Mesendoderm (in vitro differentiated cells): ENCODE data around the gene TBX15.
"Not testable (repeated sequence)": the region's sequence is repeated elsewhere in the genome, so short reads cannot be mapped to it uniquely, and the experiment has no call there.

Source experiments
- DNase-seq: peaks from one replicate; pipeline ENCODE4 v3.0.0; 2013
- H2AK5ac ChIP-seq: 2 replicates; pipeline ENCODE4 v1.6.1; 2013; ENCODE audit warnings: low read length, inconsistent platforms
- H2BK120ac ChIP-seq: 2 replicates; pipeline ENCODE4 v1.6.1; 2013; ENCODE audit warnings: low read depth, mild to moderate bottlenecking, low read length, moderate library complexity, mixed read lengths
- H2BK15ac ChIP-seq: replicated peaks from 2 replicates; pipeline ENCODE4 v1.6.1; 2013; ENCODE audit warnings: low read depth, mild to moderate bottlenecking, moderate library complexity
- H2BK5ac ChIP-seq: 2 replicates; pipeline ENCODE4 v1.6.1; 2013; ENCODE audit warnings: low read length, inconsistent platforms
- H3K18ac ChIP-seq: 2 replicates; pipeline ENCODE4 v1.6.1; 2013; ENCODE audit warnings: mild to moderate bottlenecking, low read length, mixed read lengths
- H3K23ac ChIP-seq: one replicate; pipeline ENCODE4 v1.6.1; 2013; ENCODE audit warnings: low read length
- H3K27ac ChIP-seq: 2 replicates; pipeline ENCODE4 v1.5.1; 2013; ENCODE audit warnings: low read depth, mild to moderate bottlenecking, inconsistent platforms, low read length, moderate library complexity
- H3K27me3 ChIP-seq: 2 replicates; pipeline ENCODE4 v1.6.1; 2013; ENCODE audit warnings: low read length, control low read depth, mild to moderate bottlenecking, inconsistent platforms; ENCODE audit not compliant: insufficient read depth, poor library complexity
- H3K36me3 ChIP-seq: 2 replicates; pipeline ENCODE4 v1.6.1; 2013; ENCODE audit warnings: low read length, inconsistent platforms; ENCODE audit not compliant: control insufficient read depth, insufficient read depth
- H3K4ac ChIP-seq: one replicate; pipeline ENCODE4 v1.6.1; 2013; ENCODE audit warnings: low read depth, mild to moderate bottlenecking, low read length, moderate library complexity
- H3K4me1 ChIP-seq: 2 replicates; pipeline ENCODE4 v1.6.1; 2013; ENCODE audit warnings: low read depth, low read length, inconsistent platforms; ENCODE audit not compliant: control insufficient read depth
- H3K4me2 ChIP-seq: 2 replicates; pipeline ENCODE4 v1.6.1; 2013; ENCODE audit warnings: low read length
- H3K4me3 ChIP-seq: 2 replicates; pipeline ENCODE4 v1.5.1; 2013; ENCODE audit warnings: mild to moderate bottlenecking, low read length
- H3K56ac ChIP-seq: one replicate; pipeline ENCODE4 v1.6.1; 2013; ENCODE audit warnings: low read length
- H3K79me1 ChIP-seq: 2 replicates; pipeline ENCODE4 v1.6.1; 2013; ENCODE audit warnings: low read length, inconsistent platforms
- H3K79me2 ChIP-seq: 2 replicates; pipeline ENCODE4 v1.6.1; 2013; ENCODE audit warnings: mild to moderate bottlenecking, low read length; ENCODE audit not compliant: control insufficient read depth, insufficient read depth
- H3K9ac ChIP-seq: 2 replicates; pipeline ENCODE4 v1.6.1; 2013; ENCODE audit warnings: low read length, inconsistent platforms
- H4K5ac ChIP-seq: one replicate; pipeline ENCODE4 v1.6.1; 2013; ENCODE audit warnings: low read length
- H4K8ac ChIP-seq: one replicate; pipeline ENCODE4 v1.6.1; 2013; ENCODE audit warnings: low read depth, mild to moderate bottlenecking, control low read depth, low read length, moderate library complexity
- WGBS: extraction: QIAGEN DNeasy Blood & Tissue Kit; methylation state at CpG from one replicate; pipeline ENCODE4 v1.1.7; 2013; ENCODE audit warnings: low lambda C conversion rate, missing lambda C conversion rate; ENCODE audit not compliant: insufficient coverage; ENCODE audit errors: extremely low coverage; 5-methylcytosine and 5-hydroxymethylcytosine counted together

Gene TBX15

GRCh38 chr1:118957579-118957978 lies 30.6 kb downstream of the TBX15 start:
- H3K23ac ChIP-seq, H2BK5ac ChIP-seq, H3K27me3 ChIP-seq, H3K79me1 ChIP-seq, H3K56ac ChIP-seq, H3K36me3 ChIP-seq, H3K4ac ChIP-seq, H2AK5ac ChIP-seq, H3K4me2 ChIP-seq, H3K4me3 ChIP-seq, H2BK15ac ChIP-seq, H4K5ac ChIP-seq, H3K18ac ChIP-seq, DNase-seq, H3K79me2 ChIP-seq, H3K27ac ChIP-seq, H2BK120ac ChIP-seq, H4K8ac ChIP-seq, H3K4me1 ChIP-seq, H3K9ac ChIP-seq: not testable (repeated sequence)
- no CpG with 5 or more reads among the region's 7 CpGs for WGBS

- no peak overlapping the region for H3K4me3 ChIP-seq
- H4K8ac ChIP-seq = no peak overlapping the region
- no peak overlapping the region for H3K9ac ChIP-seq
- no peak overlapping the region for H2BK15ac ChIP-seq
- no peak overlapping the region for H3K56ac ChIP-seq
- no peaks in the 10 kb centered on the region for H3K36me3 ChIP-seq
- H3K18ac ChIP-seq = no peak overlapping the region
- H3K27me3 ChIP-seq = no peaks in the 10 kb centered on the region
- no peak overlapping the region for H2BK5ac ChIP-seq
- H3K27ac ChIP-seq = no peak overlapping the region
- H2AK5ac ChIP-seq = no peak overlapping the region
- no peak overlapping the region for H4K5ac ChIP-seq
- no peak overlapping the region for H3K4ac ChIP-seq
- H3K79me2 ChIP-seq = no peaks in the 10 kb centered on the region
- no CpG with 5 or more reads among the region's 3 CpGs for WGBS
- no peak overlapping the region for H3K23ac ChIP-seq
- no peaks in the 10 kb centered on the region for H3K79me1 ChIP-seq
- peak; percentile 30 for DNase-seq
- H2BK120ac ChIP-seq = no peak overlapping the region
- H3K4me1 ChIP-seq = no peaks in the 10 kb centered on the region
- no peak overlapping the region for H3K4me2 ChIP-seq
These were observed 33.7 kb downstream of the TBX15 start for GRCh38 chr1:118954301-118954905.

GRCh38 chr1:118951270-118951936 lies 36.7 kb downstream of the TBX15 start:
- no peak overlapping the region for H2BK15ac ChIP-seq
- H2BK120ac ChIP-seq = no peak overlapping the region
- H2BK5ac ChIP-seq = no peak overlapping the region
- no peak for DNase-seq
- no peaks in the 10 kb centered on the region for H3K79me2 ChIP-seq
- no peak overlapping the region for H2AK5ac ChIP-seq
- H4K5ac ChIP-seq = no peak overlapping the region
- H3K56ac ChIP-seq = no peak overlapping the region
- H4K8ac ChIP-seq = no peak overlapping the region
- no peaks in the 10 kb centered on the region for H3K27me3 ChIP-seq
- no peak overlapping the region for H3K4ac ChIP-seq
- H3K79me1 ChIP-seq = no peaks in the 10 kb centered on the region
- H3K18ac ChIP-seq = no peak overlapping the region
- H3K36me3 ChIP-seq = no peaks in the 10 kb centered on the region
- no peak overlapping the region for H3K9ac ChIP-seq
- no peak overlapping the region for H3K23ac ChIP-seq
- no peak overlapping the region for H3K27ac ChIP-seq
- H3K4me3 ChIP-seq = no peak overlapping the region
- no peaks in the 10 kb centered on the region for H3K4me1 ChIP-seq
- no peak overlapping the region for H3K4me2 ChIP-seq
- no CpG with 5 or more reads among the region's 2 CpGs for WGBS

- Histone ChIP-seq H2AK5ac (no peak overlapping the region), H3K4me3 (no peak overlapping the region), H3K27ac (no peak overlapping the region), H3K18ac (no peak overlapping the region), H3K56ac (no peak overlapping the region), H3K4ac (no peak overlapping the region), H3K36me3 (no peaks in the 10 kb centered on the region), H3K4me1 (no peaks in the 10 kb centered on the region), H3K79me1 (no peaks in the 10 kb centered on the region), H3K4me2 (no peak overlapping the region), H4K8ac (no peak overlapping the region), H3K9ac (no peak overlapping the region), H3K27me3 (no peaks in the 10 kb centered on the region), H4K5ac (no peak overlapping the region), H3K79me2 (no peaks in the 10 kb centered on the region), H2BK5ac (no peak overlapping the region), H3K23ac (no peak overlapping the region), H2BK15ac (no peak overlapping the region), H2BK120ac (no peak overlapping the region)
- no CpG with 5 or more reads among the region's 2 CpGs for WGBS
- no peak for DNase-seq
These were observed 38.8 kb downstream of the TBX15 start for GRCh38 chr1:118949315-118949714.

DNA sequence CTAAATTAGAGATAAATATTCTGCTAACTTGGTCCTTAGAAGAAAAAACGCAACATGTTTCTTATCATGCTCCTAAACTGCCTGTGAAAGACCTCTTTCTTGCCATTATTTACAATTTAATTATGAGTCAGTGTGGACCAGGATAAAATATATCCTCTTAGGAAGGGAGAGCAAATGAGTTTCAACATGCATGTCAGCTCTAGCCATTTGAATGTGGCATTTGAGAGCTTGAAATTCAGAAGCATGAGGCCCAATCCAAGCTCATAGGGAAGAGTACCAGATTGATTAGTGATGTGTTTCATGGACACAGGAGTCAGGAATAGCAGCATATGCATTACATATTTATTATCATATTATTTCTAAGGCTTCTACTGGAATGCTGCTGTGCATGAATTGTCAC lies 39.3 kb downstream of the TBX15 start:
- no peak for DNase-seq
- Histone ChIP-seq H3K56ac (no peak overlapping the region), H3K79me2 (no peaks in the 10 kb centered on the region), H3K4ac (no peak overlapping the region), H3K27ac (no peak overlapping the region), H2BK15ac (no peak overlapping the region), H3K18ac (no peak overlapping the region), H3K23ac (no peak overlapping the region), H3K79me1 (no peaks in the 10 kb centered on the region), H2BK120ac (no peak overlapping the region), H4K8ac (no peak overlapping the region), H2BK5ac (no peak overlapping the region), H3K4me3 (no peak overlapping the region), H3K4me1 (no peaks in the 10 kb centered on the region), H3K27me3 (no peaks in the 10 kb centered on the region), H4K5ac (no peak overlapping the region), H2AK5ac (no peak overlapping the region), H3K9ac (no peak overlapping the region), H3K4me2 (no peak overlapping the region), H3K36me3 (no peaks in the 10 kb centered on the region)
- no CpG with 5 or more reads among the region's 1 CpG for WGBS

DNA sequence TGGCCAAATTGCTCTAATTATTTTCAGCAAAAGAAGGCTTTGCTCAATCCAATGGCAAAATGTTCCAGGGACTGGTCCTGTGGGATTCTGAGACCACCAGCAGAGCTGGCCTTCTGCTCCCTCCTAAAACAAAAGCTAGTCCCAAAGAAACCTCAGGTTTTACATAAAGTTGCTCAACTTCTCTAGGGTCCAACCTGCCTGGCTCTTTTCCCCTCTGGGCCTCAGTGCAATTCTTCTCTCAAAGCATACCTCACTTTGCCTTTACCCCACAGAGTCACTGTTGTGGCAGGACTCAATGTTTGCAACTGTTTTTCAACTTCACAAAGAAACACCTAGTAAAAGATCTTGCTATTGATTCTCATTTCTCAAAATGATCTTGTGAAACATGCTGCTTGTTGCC lies 39.8 kb downstream of the TBX15 start:
- Histone ChIP-seq H3K36me3 (no peaks in the 10 kb centered on the region), H3K23ac (no peak overlapping the region), H2BK5ac (no peak overlapping the region), H3K79me1 (no peaks in the 10 kb centered on the region), H4K8ac (no peak overlapping the region), H2BK15ac (no peak overlapping the region), H2AK5ac (no peak overlapping the region), H3K79me2 (no peaks in the 10 kb centered on the region), H3K27me3 (no peaks in the 10 kb centered on the region), H2BK120ac (no peak overlapping the region), H3K56ac (no peak overlapping the region), H3K4me1 (no peaks in the 10 kb centered on the region), H3K18ac (no peak overlapping the region), H3K27ac (no peak overlapping the region), H3K9ac (no peak overlapping the region), H3K4me2 (no peak overlapping the region), H4K5ac (no peak overlapping the region), H3K4ac (no peak overlapping the region), H3K4me3 (no peak overlapping the region)
- no peak for DNase-seq
